Neuron (in vitro differentiated cells): ENCODE data around the gene ZNF76.

Experiments
- H2AFZ ChIP-seq: one replicate; pipeline ENCODE4 v1.6.1; 2013; ENCODE audit warnings: low read depth, mild to moderate bottlenecking, inconsistent platforms, low read length, moderate library complexity
- H3K27me3 ChIP-seq: one replicate; pipeline ENCODE4 v1.6.1; 2013; ENCODE audit warnings: low read length; ENCODE audit not compliant: insufficient read depth
- H3K36me3 ChIP-seq: one replicate; pipeline ENCODE4 v1.6.1; 2013; ENCODE audit warnings: low read length; ENCODE audit not compliant: insufficient read depth
- H3K4me1 ChIP-seq: one replicate; pipeline ENCODE4 v1.6.1; 2013; ENCODE audit warnings: low read length; ENCODE audit not compliant: insufficient read depth
- H3K4me3 ChIP-seq: 2 replicates; pipeline ENCODE4 v1.5.1; 2013; ENCODE audit warnings: mild to moderate bottlenecking, low read length, moderate library complexity
- H3K9me3 ChIP-seq: one replicate; pipeline ENCODE4 v1.6.1; 2013; ENCODE audit warnings: low read length

The ZNF76 gene

DNA sequence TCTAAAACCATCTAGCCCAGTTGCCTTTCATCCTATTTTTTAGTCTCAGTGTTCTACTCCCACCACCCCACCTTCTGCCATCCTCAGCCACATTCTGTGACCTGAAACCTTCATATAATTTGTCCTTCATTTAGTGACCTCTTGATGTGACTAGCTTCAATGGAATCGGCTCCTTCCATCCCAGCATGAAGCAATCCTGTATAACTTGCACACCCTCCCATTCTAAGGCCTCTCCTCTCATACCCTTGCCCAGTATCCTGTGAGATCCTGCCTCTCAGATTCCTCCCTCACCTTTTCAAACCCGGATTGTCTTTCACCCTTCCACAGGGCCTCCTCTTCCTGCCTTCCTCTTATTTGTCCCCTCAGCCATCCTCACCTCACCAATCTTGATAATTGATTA lies 3.1 kb downstream of the ZNF76 start:
- Histone ChIP-seq H3K4me3 (no peak overlapping the region), H3K36me3 (no peaks in the 10 kb centered on the region), H3K27me3 (no peaks in the 10 kb centered on the region), H3K4me1 (peaks cover 13% of the 10 kb centered on the region), H2AFZ (no peak overlapping the region), H3K9me3 (no peaks in the 10 kb centered on the region)

DNA sequence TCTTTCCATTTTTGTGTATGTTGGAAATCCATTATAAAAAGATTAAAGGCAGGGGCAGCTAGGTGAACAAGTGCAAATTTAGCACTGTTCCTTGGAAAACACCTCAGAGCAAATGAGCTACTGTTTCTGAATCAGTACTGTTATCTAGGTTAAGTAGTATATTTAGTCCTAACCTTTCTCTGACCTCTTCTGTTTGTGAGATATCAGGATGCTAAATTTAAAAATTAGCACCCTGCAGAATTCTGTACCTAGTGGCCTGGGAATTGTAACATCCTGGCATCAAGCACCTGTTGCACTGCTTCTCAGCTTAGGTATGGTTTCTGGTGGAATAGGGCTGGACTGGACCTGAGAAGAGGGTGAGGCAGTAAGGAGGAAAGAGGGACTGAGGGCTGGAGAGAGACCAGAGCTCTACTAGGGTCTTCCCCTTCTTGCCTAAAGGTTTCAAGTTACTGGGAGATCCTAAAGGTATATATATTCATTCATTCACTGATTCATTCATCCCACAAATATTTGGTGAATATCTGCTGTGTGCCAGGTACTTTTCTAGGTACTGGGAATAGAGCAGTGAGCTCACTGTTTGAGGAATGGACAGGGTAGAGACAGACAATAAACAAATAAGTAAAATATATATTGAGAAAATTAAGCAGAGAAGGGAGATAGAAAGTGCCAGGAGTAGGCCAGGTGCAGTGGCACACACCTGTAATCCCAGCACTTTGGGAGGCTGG lies 5.2 kb downstream of the ZNF76 start:
- no peak overlapping the region for H3K4me3 ChIP-seq
- no peaks in the 10 kb centered on the region for H3K36me3 ChIP-seq
- H3K9me3 ChIP-seq: no peaks in the 10 kb centered on the region
- no peak overlapping the region for H2AFZ ChIP-seq
- no peaks in the 10 kb centered on the region for H3K27me3 ChIP-seq
- peaks cover 10% of the 10 kb centered on the region for H3K4me1 ChIP-seq

DNA sequence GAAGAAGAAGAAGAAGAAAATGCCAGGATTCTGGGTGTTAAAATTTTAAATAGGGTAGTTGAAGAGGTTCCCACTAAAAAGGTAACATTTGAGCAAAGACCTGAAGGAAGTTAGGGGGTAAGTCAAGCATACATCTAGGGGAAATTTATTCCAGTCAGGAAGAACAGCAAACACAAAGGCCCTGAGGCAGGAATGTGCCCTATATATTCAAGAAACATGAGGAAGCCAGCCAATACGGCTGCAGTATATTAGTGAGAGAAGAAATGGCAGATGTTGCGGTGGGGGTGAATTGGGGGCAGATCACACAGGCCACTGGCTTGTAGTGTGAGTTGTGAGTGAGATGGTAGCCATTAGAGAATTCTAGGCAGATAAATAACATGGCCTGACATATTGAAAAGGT lies 6.0 kb downstream of the ZNF76 start:
- Histone ChIP-seq H3K9me3 (no peaks in the 10 kb centered on the region), H3K4me1 (peaks cover 4% of the 10 kb centered on the region), H3K27me3 (no peaks in the 10 kb centered on the region), H2AFZ (no peak overlapping the region), H3K4me3 (no peak overlapping the region), H3K36me3 (no peaks in the 10 kb centered on the region)

DNA sequence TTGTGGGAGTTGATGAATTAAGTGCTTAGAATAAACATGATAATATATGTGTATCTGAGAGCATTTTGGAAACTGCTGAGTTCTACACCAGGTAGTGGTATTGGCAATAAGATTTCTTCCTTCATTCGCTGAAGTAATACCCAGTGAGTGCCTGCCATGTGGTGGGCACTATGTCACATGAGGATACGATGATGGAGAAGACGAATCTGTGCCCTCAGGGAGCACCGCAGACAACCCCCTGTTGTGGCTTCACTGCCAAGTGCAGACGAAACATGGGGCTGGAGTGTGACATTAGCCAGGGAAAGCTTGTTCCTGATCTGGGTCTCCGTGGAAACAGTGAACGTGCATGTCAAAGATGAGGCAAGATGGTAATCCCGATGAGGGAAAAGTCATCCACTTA lies 7.9 kb downstream of the ZNF76 start:
- H3K4me3 ChIP-seq: no peak overlapping the region
- no peaks in the 10 kb centered on the region for H3K27me3 ChIP-seq

DNA sequence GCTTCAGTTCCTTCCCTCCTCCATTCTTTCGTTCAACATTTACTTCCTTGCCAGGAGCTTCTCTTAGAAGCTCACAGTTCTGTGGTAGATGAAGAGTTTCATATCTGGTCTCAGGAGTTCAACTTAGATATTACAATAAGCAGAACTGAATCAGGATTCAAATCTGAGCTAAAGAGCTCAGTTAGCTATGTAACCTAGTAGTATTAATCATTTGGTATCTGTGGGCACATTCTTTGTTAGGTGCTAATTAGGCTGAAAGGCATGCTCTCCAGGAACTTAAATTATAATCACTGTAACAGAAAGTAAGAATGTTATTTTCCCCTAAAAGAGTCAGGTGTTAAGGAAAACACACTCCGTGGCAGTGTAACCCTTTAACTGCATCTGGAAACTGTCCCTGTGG lies 8.4 kb downstream of the ZNF76 start:
- no peaks in the 10 kb centered on the region for H3K27me3 ChIP-seq
- H2AFZ ChIP-seq: no peak overlapping the region
- H3K36me3 ChIP-seq: peaks cover 6% of the 10 kb centered on the region
- no peaks in the 10 kb centered on the region for H3K4me1 ChIP-seq
- no peak overlapping the region for H3K4me3 ChIP-seq
- no peaks in the 10 kb centered on the region for H3K9me3 ChIP-seq

More for the DNA sequence above, 7.9 kb downstream of the ZNF76 start:
- Histone ChIP-seq H3K4me1 (no peaks in the 10 kb centered on the region), H3K36me3 (peaks cover 3% of the 10 kb centered on the region), H2AFZ (no peak overlapping the region), H3K9me3 (no peaks in the 10 kb centered on the region)

DNA sequence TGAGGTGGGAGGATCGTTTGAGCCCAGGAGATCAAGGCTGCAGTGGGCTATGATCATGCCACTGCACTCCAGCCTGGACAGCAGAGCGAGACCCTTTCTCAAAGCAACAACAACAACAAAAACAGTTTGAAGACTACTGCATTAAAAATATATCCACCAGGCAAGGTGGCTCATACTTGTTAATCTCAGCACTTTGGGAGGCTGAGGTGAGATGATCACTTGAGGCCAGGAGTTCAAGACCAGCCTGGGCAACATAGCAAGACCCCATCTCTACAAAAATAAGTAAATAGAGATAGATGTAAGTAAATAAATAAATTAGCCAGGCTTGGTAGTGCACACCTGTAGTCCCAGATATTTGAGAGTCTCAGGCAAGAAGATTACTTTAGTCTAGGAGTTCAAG lies 12.5 kb downstream of the ZNF76 start:
- Histone ChIP-seq H3K9me3 (no peaks in the 10 kb centered on the region), H2AFZ (no peak overlapping the region), H3K4me3 (no peak overlapping the region), H3K27me3 (no peaks in the 10 kb centered on the region), H3K36me3 (peaks cover 6% of the 10 kb centered on the region), H3K4me1 (no peaks in the 10 kb centered on the region)

DNA sequence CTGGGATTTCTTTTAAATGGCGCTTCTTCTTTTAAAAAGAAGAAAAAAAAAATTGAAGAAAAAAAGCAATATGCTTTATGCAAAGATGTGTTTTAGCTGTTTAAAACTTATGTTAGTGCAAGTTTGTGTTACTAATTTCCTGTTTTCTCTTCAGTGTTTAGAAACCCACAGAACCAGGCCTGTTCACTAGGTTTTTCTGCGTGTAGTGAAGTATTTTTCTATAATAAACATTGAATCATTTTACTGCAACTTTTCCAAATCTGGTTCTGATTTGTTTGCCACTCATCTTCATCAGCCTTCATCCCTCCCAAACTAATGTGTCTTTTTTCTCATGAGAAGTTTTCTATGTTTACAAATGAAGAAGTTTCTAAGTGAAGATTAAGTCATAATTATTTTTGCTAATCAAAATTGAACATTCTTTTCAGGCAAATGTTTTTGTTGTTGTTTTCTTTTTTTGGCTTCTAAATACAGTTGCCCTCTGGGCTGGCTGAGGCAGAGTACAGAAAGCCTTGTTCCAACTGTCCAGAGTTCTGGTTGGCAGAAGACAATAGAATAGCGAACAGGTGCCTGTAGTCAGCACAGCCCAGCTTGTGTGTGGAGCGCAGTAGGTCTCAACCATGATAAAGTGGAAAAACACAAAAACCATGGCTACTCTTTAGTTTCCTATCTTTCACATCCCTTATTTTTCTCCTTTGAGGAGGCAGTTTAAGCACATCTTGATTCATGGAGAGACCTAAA lies 14.5 kb downstream of the ZNF76 start:
- H3K36me3 ChIP-seq: peaks cover 6% of the 10 kb centered on the region
- no peak overlapping the region for H2AFZ ChIP-seq
- no peak overlapping the region for H3K4me3 ChIP-seq
- H3K27me3 ChIP-seq: no peaks in the 10 kb centered on the region
- no peaks in the 10 kb centered on the region for H3K9me3 ChIP-seq
- no peaks in the 10 kb centered on the region for H3K4me1 ChIP-seq

DNA sequence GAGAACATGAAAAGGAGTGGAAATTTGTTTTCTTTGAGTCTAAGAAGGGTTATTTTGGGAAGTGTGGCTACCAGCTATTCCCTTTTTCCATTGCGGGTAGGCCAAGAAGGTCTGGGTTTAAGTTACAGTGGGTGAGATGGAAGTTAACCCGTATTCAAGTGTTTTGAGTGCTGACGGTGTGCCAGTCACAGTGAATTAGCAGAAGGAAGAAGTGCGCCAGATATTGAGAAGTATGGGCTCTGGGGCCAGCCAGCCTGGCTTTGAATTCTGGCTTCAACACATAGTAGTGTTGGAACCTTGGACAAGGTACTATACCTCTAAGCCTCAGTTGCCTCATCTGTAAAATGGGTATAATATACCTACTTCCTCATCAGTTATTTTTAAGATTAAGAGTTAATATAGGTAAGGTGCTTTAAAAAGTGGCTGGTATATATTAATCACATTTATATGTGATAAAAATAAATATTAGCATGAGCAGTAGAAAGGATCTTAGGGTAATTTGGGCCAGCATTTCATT lies 16.3 kb downstream of the ZNF76 start:
- H3K4me1 ChIP-seq: no peaks in the 10 kb centered on the region
- H3K36me3 ChIP-seq: peaks cover 9% of the 10 kb centered on the region
- no peak overlapping the region for H2AFZ ChIP-seq
- no peaks in the 10 kb centered on the region for H3K9me3 ChIP-seq
- no peaks in the 10 kb centered on the region for H3K27me3 ChIP-seq
- H3K4me3 ChIP-seq: no peak overlapping the region

DNA sequence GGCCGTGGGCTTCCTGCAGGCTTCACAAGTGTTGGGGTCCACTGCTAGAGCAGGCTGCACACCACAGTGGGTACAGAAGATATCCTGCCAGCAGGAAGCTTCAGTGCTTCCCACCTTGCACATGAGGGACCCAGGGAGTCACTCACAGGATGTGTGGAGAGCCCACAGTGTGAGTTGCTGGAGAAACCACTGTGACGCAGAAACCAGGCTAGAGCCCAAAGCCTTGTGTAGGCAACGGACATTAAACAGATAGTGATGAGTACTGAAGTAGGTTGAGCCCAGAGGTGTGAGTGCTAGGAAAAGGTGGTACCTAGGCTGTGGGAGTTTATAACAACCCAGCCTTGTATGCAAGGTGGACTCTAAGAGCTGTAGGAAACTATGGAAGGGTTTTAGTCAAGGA lies 19.2 kb downstream of the ZNF76 start:
- Histone ChIP-seq H3K27me3 (no peaks in the 10 kb centered on the region), H2AFZ (no peak overlapping the region), H3K4me3 (no peak overlapping the region), H3K9me3 (no peaks in the 10 kb centered on the region), H3K36me3 (peaks cover 30% of the 10 kb centered on the region), H3K4me1 (no peaks in the 10 kb centered on the region)

DNA sequence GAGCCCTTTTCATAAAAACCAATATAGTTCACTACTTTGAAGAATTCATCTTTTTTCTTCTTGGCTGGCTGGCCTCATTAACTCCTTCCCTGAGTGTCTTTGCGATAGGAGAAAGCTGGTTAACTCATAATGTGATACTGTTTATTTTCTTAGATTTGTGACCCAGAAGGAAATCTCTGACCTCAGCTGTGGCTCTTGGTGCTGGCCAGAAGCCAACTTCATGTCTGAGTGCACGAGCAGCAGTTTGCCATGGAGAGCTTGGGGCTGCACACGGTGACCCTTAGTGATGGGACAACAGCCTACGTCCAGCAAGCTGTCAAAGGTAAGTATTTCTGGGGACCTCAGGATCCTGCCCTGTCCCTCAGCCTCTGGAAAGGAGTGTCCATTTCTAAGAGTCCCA lies 21.4 kb downstream of the ZNF76 start:
- H3K27me3 ChIP-seq: no peaks in the 10 kb centered on the region
- peaks cover 41% of the 10 kb centered on the region for H3K36me3 ChIP-seq
- H2AFZ ChIP-seq: no peak overlapping the region
- H3K4me1 ChIP-seq: no peaks in the 10 kb centered on the region
- H3K9me3 ChIP-seq: no peaks in the 10 kb centered on the region
- no peak overlapping the region for H3K4me3 ChIP-seq

DNA sequence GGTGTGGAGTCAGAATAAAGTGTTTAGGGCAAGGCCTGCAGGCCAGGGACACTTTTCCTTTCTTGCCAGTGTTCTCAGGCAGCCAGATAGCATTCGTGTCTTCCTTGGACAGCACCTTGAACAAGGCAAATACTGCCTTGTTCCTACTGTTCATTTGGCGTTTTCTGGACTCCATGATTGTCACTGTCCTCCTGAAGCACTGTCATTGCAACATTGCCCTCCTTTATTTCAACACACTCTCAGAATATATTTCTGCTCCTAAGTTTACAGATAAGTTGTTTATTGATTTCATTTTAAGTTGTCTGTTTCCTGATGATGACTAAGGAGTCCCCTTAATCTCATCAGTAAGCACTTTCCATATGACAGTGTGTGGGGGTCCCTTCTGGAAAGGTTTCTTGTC lies 22.9 kb downstream of the ZNF76 start:
- H3K4me3 ChIP-seq: no peak overlapping the region
- no peak overlapping the region for H2AFZ ChIP-seq
- H3K27me3 ChIP-seq: no peaks in the 10 kb centered on the region
- no peaks in the 10 kb centered on the region for H3K9me3 ChIP-seq
- peaks cover 56% of the 10 kb centered on the region for H3K36me3 ChIP-seq
- no peaks in the 10 kb centered on the region for H3K4me1 ChIP-seq

DNA sequence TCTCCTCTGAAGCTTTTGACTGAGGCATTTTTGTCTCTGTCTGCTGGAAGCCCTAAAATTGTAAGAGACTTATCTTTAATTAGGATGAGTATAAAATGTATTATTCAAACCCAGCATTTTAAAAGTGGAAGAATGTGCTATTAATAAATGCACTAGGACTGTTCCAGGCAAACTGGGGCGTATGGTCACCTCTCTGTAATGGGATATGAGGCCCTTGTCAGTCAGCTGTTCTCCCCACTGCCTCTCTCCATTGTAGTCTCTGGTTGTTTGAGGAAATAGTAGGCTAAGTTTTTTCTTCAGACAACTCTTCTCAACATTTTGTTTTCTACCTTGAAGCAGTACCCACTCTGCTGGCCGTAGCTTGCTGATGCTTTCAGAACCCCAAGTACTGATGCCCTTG lies 23.8 kb downstream of the ZNF76 start:
- Histone ChIP-seq H3K9me3 (no peaks in the 10 kb centered on the region), H3K4me3 (no peak overlapping the region), H2AFZ (no peak overlapping the region), H3K36me3 (peaks cover 65% of the 10 kb centered on the region), H3K4me1 (no peaks in the 10 kb centered on the region), H3K27me3 (no peaks in the 10 kb centered on the region)

DNA sequence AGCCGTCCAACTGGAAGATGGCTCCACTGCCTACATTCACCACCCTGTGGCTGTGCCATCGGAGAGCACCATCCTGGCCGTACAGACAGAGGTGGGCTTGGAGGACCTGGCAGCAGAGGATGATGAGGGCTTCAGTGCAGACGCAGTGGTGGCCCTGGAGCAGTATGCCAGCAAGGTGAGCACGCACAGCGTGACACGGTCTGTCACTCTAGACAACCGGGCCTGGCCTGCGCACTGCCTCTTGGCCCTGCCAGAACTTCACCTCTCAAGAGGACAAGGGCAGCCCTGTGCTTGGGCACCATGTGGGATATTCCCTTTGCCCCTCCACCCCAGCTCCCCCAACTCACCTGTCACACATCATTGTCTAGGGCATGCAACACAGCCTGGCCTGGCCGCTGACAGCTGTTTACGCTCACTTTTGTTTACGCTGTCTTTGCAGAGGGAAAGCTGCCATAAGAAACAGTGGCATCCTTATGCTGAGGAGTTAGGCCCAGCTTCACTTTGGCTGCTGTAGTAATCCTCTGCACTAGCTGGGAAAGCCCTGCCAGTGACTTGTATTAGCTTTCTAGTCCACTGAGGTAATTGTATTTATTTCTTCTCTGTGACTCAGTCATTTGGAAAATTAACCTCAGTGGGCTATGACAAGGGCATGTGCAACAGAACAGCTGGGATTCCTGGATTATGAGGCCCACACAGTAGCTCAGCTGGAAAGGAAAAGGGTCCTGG lies 28.3 kb downstream of the ZNF76 start:
- Histone ChIP-seq H3K4me1 (no peaks in the 10 kb centered on the region), H3K36me3 (peaks cover 82% of the 10 kb centered on the region), H2AFZ (no peak overlapping the region), H3K9me3 (no peaks in the 10 kb centered on the region), H3K27me3 (no peaks in the 10 kb centered on the region), H3K4me3 (no peak overlapping the region)
